Nucleus accumbens (tissue), 56 donors: Measurements from ENCODE around the gene ATRNL1.

Experiments used
- DNase-seq, 56 donors: peaks; one replicate each; lab custom pipeline; 2025; lab: John Stamatoyannopoulos, UW

The ATRNL1 gene

DNA sequence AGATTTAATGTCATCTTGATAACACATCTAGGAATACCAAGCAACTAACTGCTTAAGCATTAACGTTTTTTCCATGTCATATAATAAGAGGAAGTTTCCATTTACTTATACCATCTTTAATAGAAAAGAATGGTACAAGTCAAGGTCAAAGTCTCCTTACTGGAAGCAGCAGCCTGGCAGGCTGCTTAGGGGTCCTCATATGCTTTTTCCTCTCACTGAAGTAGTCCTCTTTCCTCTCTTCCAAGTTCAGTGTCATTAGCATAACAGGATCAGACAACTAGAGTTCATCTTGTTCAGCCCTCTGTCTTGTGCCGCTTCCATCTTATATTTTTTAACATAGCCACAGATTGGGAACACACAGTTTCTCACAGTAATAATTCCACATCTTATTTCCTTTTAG, 774.1 kb downstream of the ATRNL1 start:
- DNase-seq: no peak

DNA sequence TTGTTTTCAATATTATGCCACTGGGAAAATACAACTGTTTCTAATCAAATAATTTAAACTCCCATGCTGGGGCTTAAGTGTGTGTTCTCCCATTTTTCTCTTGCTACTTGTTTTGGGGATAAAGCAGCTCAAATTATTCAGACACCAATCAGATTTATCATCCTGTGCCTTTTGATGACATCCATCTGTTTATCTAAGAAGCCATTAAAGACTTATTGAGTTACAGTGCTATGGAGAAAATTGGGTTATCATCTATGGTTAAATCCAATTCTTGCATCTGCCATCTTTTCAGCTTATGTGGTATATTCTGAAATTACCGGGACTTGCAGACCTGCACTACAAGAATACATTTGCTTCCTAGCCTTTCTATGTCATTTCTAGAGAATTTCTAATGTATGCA, 778.7 kb downstream of the ATRNL1 start:
- no peak for DNase-seq

DNA sequence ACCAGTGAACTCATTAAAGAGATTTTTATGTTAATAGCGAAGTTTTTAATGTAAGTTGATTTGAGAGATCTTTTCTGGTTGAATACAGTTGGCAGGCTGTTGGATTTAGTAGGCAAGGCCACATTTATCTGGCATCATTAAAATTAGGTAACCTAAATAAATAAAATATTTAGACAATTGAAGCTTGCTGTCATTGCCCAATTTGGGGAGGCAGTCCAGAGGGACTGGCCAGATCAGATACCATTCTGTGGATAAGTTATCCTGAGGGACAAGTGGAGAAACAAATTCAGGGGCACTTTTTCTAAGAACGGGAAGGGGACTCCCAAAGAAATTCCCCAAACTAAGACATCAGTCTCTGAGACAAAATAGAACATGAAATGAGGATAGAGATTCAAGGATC, 782.0 kb downstream of the ATRNL1 start:
- no peak for DNase-seq

DNA sequence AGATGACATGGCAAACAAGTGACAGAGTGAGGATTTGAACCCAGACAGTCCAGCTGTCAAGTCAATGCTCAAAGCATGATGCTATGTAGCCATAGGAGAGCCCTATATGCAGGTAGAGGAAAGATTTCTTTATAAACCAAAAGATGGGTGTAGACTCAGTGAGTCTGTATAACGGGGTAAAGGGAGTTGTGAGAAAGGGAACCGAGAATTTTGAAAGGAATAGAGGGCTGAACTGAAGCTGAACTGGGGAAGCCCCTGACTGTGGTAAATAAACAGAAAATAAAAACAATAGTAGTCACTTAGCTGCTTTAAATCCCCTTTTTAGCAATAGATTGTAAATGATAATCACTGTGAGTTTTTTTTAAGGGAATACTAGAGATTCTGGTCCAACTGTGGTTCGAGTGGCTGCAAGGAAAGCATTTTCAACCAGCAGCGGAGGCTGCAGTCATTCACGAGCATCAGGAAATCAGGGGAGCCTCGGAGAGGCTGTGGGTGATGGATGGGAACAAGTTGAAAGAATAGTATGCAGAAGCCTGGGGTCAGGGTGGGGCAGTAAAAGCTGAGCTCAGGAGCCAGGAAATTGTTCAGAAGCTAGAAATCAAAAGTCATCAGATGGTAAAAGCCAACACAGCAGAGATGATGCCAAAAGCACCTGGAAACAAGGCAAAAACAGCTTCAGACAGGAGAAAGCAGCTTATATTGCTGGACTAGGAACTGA, 786.4 kb downstream of the ATRNL1 start:
- no peak for DNase-seq

DNA sequence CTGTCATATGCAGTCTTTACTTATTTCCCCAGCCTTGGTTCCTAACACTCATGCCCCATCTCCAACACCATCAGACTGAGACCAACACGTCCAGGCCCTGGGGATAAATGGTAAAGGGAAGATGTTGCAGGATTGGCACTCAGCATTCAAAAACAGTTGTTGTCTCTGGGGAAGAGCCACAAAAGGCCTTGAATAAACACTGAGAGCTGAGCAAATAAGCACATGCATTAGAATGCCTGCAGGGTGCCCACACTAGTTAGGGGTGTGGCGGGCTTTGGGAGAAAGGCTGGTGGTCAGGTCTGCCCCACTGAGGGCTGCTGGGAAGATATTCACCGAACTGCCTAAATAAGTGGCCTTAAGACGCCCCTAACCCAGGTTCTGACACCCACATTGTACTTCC, 788.9 kb downstream of the ATRNL1 start:
- DNase-seq: no peak

DNA sequence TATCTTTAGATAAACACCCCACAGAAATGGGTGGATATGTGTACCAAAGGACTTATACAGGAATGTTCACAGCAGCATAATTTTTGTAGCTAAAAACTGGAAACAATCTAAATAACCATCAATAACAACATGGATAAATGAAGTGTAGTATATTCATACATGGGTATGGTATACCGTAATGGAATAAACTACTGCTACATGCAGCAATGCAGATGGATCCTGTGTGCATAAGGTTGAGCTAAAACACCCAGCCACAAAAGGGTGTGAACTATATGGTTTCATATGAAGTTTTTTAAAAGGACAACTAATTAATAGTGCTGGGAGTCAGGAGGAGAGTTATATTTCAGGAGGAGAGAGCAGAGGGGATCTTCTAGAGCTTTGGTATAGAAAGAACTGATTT, 790.2 kb downstream of the ATRNL1 start:
- DNase-seq: no peak

DNA sequence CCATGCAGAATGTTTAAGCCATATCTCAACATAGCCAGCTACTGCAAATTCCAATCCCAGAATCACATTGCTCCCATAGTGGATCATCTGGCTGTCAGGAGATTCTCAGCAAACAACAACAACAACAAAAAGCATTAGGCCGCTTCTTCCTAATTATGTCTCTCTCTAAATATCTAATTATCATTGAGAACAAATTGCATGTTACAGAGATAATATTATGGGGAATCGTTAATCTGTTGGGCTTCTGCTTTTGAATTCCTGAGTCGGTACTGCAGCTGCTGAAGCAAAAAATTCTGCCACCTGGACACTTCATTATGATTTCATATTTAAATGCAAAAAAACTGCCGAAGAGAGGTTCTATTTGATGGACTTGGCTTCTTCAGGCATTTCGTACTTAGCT, 791.2 kb downstream of the ATRNL1 start:
- no peak for DNase-seq

DNA sequence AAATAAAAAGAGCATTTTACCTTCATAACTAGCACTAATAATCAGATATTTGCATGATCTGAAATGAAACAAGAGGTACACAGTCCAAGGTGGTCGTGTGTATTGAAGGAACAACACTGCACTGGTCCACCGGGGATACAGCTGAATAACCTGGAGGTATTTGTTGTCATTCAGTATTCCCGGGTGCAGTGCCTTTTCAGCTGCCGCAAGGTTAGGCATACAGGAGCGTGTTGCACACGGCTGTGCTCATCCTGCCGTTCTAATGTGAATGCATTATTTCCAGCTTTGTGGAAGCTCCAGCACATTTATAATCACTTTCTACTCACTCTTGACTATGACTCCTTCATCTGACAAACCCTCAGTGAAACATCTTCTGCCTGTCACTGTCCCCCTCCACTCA, 802.0 kb downstream of the ATRNL1 start:
- DNase-seq: no peak

DNA sequence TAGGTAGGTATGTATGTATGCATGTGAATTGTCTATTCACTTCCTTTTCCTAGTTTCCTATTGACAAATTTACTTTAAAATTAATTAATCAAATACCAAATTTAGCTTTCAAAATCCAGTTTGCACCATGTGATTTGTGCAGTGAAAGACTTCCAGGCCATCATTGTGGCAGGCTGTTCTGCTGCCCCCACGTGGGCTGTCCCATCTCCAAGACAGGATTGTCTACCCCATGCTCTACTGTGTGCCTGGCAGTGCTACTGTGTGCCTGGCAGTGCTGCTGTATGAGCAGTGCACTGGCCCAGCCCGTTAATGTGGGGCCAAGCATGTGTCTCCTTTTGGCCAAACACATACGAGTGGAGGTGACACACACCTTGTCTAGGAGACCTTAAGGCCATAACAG, 805.1 kb downstream of the ATRNL1 start:
- no peak for DNase-seq

DNA sequence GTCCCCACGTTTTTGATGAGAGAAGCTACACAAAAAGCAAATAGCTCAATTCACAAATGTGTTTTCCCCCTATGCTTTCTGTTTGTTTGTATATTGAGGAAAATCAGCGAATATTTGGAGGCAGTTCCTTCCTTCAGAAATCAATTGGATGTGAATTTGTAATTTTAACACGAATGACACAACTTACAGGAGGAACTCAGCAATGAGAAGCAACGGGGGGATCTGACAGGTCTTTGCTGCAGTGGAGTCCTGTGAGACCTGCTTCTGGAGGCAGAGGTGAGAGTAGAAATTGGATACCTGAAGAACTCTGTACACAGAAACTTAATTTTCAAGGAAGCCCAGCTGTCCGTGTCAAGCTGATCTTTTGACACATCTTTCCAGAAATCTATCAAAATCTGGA, 809.4 kb downstream of the ATRNL1 start:
- DNase-seq: no peak

DNA sequence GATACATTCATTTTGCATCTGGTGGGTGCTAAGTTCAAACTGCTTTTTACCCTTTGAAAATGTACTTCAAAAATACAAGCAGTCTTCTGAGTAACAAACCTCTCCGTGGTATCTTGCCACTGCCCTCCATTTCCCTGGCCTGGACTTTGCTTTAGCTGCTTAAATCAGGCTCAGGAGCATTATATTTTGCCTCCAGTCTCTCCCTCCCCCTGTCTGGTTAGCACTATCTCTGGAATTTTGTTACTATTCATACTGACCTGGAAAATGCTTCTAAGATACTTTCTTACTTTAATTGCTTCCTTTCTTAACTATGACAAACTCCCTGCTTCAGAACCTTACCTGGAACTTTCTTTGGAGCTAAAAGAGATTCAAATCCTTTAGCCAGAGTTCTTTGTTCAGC, 810.0 kb downstream of the ATRNL1 start:
- no peak for DNase-seq

DNA sequence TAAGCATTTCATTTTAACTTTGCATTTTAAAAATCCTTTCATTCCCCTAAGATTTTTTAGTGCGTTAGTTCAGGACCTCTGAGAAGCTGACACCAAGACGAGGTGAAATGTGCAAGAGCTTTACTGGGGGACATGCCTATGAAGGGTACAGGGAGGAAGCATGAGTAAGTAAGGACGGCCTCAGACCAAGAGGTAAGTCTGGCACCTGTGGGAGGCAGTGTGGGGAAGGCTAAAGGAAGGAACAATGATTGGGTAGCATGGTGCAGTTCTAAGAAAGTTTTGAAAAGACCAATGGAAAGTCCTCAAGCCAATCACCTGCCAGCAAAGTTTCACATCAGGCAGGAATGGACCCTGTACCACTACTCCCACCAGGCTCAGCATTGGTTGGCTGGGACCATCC, 810.7 kb downstream of the ATRNL1 start:
- DNase-seq: no peak

DNA sequence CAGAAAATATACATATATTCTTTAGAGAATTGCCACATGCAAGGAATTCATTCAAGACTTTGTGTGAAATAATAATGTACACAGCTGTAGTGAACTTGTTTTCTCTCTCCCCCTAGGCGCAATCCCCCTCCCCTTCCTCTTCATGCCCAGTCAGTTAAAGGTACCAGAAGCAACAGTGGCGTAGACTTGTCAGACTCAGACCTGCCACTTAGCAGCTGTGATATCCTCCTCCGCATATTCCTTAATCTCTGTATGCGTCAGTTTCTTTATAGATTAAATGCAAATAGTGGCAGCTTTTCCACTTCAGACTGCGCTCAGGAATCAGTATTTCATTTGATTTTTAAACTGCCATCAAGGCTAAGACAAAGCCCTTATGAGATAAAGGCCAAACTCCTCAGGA, 815.9 kb downstream of the ATRNL1 start:
- DNase-seq: no peak

DNA sequence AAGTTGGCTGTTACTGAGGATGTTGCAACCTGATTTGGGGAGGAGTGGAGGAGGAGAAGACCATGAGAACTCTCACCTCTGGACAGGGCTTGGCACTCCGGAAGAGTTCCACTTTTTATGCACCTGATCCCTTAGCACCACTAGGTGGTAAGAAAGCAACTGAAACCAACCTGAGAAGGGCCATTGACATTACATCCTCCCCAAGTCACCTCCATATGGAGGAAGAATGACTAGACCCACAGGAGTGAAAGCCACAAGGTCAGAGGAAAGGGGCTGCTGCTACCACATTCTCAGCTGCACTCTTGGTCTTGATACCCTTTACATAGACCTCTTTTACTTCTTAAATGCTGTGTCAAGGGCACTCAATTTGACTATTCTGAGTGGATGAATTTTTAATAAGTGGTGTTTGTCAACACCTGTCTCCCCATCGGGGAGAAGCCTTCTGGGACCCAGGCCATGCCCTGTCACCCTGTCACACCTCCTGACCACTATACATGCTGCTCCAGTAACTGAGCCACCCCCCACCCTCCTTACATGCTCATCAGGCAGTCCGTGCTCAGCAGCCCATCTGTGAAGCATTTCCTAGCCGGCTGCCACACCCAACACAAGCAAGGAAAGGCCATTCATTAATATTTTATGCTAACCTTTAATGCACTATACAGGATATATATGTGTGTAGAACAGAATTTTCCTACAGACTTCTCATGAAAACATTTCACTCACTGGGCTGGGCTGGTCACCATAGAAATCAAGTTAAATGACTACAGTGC, 817.0 kb downstream of the ATRNL1 start:
- no peak for DNase-seq

DNA sequence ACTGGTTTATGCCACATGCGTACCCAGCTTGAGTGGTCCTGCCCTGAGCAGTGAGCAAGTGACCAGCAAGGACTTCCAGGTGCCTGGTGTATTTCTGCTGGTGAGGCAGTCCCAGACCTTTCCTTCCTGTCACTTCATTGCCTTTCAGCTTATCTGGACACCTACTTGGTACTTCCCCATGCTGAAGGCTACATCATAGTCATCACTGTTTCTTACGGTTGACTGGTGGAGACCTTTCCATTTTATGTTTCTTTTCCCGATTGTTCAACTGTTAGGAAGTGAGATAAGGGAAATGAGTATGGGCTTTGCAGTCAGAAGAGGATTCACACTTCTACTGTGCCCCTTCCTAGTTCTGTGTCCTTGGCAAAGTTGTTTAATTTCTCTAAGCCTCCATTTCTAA, 821.3 kb downstream of the ATRNL1 start:
- DNase-seq: no peak

DNA sequence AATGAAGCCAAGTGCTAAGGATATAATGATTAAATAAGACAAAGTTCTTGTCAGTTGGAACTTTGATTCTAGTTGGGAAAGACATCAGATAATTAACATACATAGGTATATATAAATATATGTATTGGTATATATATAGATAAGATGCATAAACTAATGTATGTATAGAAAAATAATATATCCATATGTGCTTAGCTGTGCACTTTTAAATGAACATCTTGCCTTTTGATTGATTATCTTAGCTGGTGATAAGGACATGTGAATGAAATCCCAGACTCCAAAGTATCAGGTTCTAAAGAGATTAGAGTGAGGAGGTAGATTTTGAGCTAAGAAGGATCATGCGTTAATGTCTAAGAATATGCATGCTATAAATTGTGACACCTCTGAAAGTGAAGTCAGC, 822.3 kb downstream of the ATRNL1 start:
- no peak for DNase-seq

DNA sequence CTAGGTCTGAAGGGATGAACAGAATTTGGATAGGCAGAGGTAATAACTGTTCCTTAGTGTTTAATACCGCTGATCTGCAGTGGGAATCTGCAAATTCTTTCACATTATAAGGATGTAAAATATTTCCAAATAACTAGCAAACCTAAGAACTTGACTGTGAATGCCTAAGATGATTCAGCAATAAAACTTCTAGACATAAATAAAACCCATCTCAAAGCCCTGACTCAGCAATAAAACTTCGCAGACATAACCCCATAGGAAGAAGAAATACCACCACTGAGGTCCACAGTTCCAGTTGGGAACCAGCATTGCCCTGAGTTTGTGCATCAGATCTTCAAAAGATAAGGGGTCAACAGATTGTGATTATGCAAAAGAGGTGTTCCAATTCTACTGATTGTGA, 825.6 kb downstream of the ATRNL1 start:
- no peak for DNase-seq

DNA sequence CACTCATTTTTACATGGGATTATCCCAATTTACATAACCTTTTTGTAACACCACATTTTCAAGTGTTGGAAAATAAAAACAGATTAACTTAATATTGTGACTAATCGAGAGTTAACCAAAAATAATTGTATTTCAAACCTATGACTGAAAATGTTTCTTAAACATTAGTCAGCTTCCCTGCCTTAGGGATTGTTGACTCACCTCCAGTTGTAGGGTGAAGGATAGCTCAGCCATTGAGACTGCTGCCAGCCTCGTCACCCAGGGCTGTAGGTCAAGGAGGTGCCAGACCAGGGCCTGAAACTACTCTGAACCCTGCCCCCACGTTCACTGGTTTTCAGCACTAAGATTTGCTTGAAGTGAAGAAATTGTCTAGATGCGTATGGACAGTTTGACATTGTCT, 828.6 kb downstream of the ATRNL1 start:
- no peak for DNase-seq

DNA sequence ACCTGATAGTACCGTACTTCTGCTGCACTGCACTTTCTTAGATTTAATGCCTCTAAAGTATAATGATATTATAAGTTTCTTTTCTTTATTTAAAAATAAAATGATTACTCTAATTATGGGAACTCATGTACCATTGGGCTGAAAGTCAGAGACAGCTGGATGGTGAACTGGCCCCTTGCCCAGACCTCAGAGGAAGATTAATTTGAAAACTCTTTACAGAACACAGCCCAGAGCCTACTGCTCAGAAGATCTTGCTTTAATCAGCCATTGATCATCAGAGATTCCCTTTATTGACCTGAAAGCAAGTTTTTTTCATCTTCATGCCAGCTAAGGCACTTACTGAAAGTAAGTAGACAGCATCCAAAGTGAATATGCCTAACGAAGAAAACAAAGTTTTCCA, 838.1 kb downstream of the ATRNL1 start:
- DNase-seq: no peak

DNA sequence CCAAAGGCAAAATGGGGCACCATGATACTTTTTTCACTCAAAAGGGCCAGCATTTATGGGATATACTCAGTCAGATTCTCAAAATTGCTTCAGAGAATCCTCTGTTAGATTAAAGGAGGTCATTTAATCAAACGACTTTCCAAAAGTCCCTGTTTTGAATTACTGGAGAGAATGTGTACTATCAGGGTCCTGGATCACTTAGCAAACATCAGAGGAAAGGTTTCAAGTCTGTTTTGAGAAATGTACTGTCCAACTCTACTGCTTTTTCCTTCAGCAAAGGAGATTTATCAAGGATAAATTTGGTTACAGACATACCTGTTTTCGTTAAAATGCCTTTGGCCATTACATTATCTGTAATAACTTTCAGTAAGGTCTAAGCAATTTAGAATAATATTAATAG, 838.9 kb downstream of the ATRNL1 start:
- no peak for DNase-seq

DNA sequence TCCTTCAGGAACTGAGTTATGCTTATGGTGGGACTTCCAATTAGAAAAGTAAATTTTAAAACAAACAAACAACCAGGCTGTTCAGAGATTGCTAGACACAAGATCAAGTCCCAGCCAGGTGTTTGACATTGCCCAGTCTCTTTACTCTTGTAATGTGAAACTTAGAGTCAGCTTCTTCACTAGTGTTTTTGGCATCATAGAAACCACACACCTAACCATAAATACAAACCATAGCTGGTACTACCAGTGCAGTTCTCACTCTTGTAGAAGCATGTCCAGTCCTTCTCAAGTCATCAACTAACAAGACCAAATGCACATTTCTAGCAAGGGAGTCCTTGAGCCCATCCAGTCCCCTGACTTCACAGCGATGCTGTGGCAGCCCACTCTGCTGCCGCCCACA, 839.9 kb downstream of the ATRNL1 start:
- no peak for DNase-seq

DNA sequence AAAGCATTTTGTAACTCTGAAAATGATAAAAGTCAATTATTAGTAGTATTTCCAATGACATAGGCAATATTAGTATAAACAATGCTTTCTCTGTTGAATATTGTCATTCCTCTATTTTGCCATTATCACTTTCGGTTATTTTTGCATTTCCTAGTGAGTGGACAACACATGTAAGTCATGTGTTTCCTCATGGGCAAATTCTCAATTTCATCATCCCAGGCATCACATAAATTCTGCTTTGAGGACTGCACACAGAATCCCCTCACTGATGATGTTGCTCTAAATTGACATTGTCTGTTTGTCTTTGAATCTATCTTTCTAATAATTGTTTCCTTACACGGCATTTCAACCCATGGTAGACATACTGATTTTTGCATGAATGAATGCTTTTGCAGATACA, 842.6 kb downstream of the ATRNL1 start:
- DNase-seq: no peak
